GM18502 (cell line): Measurements from ENCODE around the gene WDR87.
"Not testable (repeated sequence)": the region's sequence is repeated elsewhere in the genome, so short reads cannot be mapped to it uniquely, and the experiment has no call there.

Source experiments
- ATAC-seq: cut with Tn5 transposase; IDR thresholded peaks from one replicate; pipeline ENCODE4 v1.9.1; 2021; ENCODE audit warnings: mild to moderate bottlenecking; ENCODE audit not compliant: unreplicated experiment, poor library complexity

WDR87 gene

GRCh38 chr19:37893845-37894575 is 12.4 kb downstream of the WDR87 start:
- no peak for ATAC-seq

GRCh38 chr19:37886571-37886970 is 19.8 kb downstream of the WDR87 start:
- ATAC-seq = no peak

GRCh38 chr19:37885392-37885791 is 21.0 kb downstream of the WDR87 start:
- no peak for ATAC-seq

- ATAC-seq = no peak
These were observed 29.2 kb downstream of the WDR87 start for GRCh38 chr19:37877147-37877546.

- ATAC-seq = no peak
These were observed 30.4 kb downstream of the WDR87 start for GRCh38 chr19:37876032-37876431.

GRCh38 chr19:37874784-37875183 is 31.6 kb downstream of the WDR87 start:
- no peak for ATAC-seq

- no peak for ATAC-seq
These were observed 34.0 kb downstream of the WDR87 start for GRCh38 chr19:37872383-37872782.

- ATAC-seq = no peak
These were observed 36.5 kb downstream of the WDR87 start for GRCh38 chr19:37869766-37870340.

- ATAC-seq = no peak
These were observed 38.6 kb downstream of the WDR87 start for GRCh38 chr19:37867831-37868230.

- not testable (repeated sequence) for ATAC-seq
These were observed 40.5 kb downstream of the WDR87 start for GRCh38 chr19:37865930-37866329.

GRCh38 chr19:37864501-37864900 is 41.9 kb downstream of the WDR87 start:
- ATAC-seq = no peak

GRCh38 chr19:37855098-37855497 is 51.3 kb downstream of the WDR87 start:
- ATAC-seq = no peak

GRCh38 chr19:37845932-37846331 is 60.5 kb downstream of the WDR87 start:
- ATAC-seq = no peak
